Endothelial cell (in vitro differentiated cells): ENCODE measurements around the gene TNFRSF21. TPM values are rescaled to one million over a fixed set of nuclear protein-coding genes. Genes with fewer than 3 reads are reported as not detected.

Experiments
- DNase-seq: peaks from one replicate; pipeline ENCODE4 v3.0.0; 2021; ENCODE audit warnings: low spot score
- H3K27ac Mint-ChIP-seq: one replicate; pipeline ENCODE4 v1.8.0; 2021; ENCODE audit warnings: mixed read lengths, inconsistent platforms; ENCODE audit not compliant: unreplicated experiment
- H3K27me3 Mint-ChIP-seq: one replicate; pipeline ENCODE4 v1.8.0; 2021; ENCODE audit warnings: mild to moderate bottlenecking, moderate library complexity, mixed read lengths, inconsistent platforms; ENCODE audit not compliant: unreplicated experiment
- H3K36me3 Mint-ChIP-seq: one replicate; pipeline ENCODE4 v1.8.0; 2021; ENCODE audit warnings: mild to moderate bottlenecking, low read depth, mixed read lengths, inconsistent platforms; ENCODE audit not compliant: unreplicated experiment
- H3K4me1 Mint-ChIP-seq: one replicate; pipeline ENCODE4 v1.8.0; 2021; ENCODE audit warnings: mild to moderate bottlenecking, mixed read lengths, inconsistent platforms; ENCODE audit not compliant: unreplicated experiment
- H3K4me3 Mint-ChIP-seq: one replicate; pipeline ENCODE4 v1.8.0; 2021; ENCODE audit warnings: mild to moderate bottlenecking, mixed read lengths, inconsistent platforms; ENCODE audit not compliant: unreplicated experiment
- H3K9me3 Mint-ChIP-seq: one replicate; pipeline ENCODE4 v1.8.0; 2021; ENCODE audit warnings: mixed read lengths, inconsistent platforms; ENCODE audit not compliant: unreplicated experiment
- CTCF ChIP-seq: fragments of 200-600 bp; sonication (generic); IDR thresholded peaks from one replicate; pipeline ENCODE4 v1.5.0; 2021; ENCODE audit warnings: antibody characterized with exemption; ENCODE audit not compliant: unreplicated experiment
- long read RNA-seq: library from polyadenylated mRNA; unstranded; transcript quantifications from one replicate; pipeline ENCODE4 v2.0.0, GENCODE V29; 2020; ENCODE audit not compliant: unreplicated experiment
- total RNA-seq: library from RNA; stranded (reverse); fragmentation: NEBNext Ultra II Directional; extraction: Animal tissue kit (Norgen Biotek cat#: 25700); gene quantifications from one replicate; pipeline ENCODE4 v1.2.1, GENCODE V29; 2021; ENCODE audit not compliant: unreplicated experiment

Gene TNFRSF21
- 32.5 TPM for total RNA-seq
- long read RNA-seq, transcript TNFRSF21-201 (6 exons, 3,595 nt), result major isoform, 6 of 6 reads
- long read RNA-seq, partial matches to known transcripts, result 0 of 6 reads
- long read RNA-seq, other reads (novel, unspliced or antisense), result 0 of 6 reads

GRCh38 chr6:47309291-47310130 lies at the start of gene TNFRSF21:
TSS of gene TNFRSF21 (minus strand) at chr6:47309905. CDS start at chr6:47309511, 394 bp downstream.
- H3K36me3 Mint-ChIP-seq, result peaks cover 6% of the 10 kb centered on the region
- TF ChIP-seq CTCF, result peak; percentile 87
- no peaks in the 10 kb centered on the region for H3K27me3 Mint-ChIP-seq
- DNase-seq, result peak; percentile 92
- H3K27ac Mint-ChIP-seq, result no peak within 1 kb of the TSS
- H3K4me1 Mint-ChIP-seq, result peaks cover 21% of the 10 kb centered on the region
- H3K9me3 Mint-ChIP-seq, result no peaks in the 10 kb centered on the region
- H3K4me3 Mint-ChIP-seq, result peak within 1 kb of the TSS; percentile 96

GRCh38 chr6:47358440-47359225 lies 48.9 kb upstream of the TNFRSF21 start:
- Mint-ChIP-seq H3K9me3 (no peaks in the 10 kb centered on the region), H3K27ac (no peak overlapping the region), H3K4me1 (no peaks in the 10 kb centered on the region), H3K36me3 (no peaks in the 10 kb centered on the region), H3K27me3 (no peaks in the 10 kb centered on the region), H3K4me3 (no peak overlapping the region)
- TF ChIP-seq CTCF, result no peak
- no peak for DNase-seq

GRCh38 chr6:47357827-47358226 lies 48.1 kb upstream of the TNFRSF21 start:
- no peaks in the 10 kb centered on the region for H3K27me3 Mint-ChIP-seq
- no peaks in the 10 kb centered on the region for H3K9me3 Mint-ChIP-seq
- no peak overlapping the region for H3K27ac Mint-ChIP-seq
- no peak for DNase-seq
- no peak overlapping the region for H3K4me3 Mint-ChIP-seq
- no peaks in the 10 kb centered on the region for H3K4me1 Mint-ChIP-seq
- no peak for TF ChIP-seq CTCF
- no peaks in the 10 kb centered on the region for H3K36me3 Mint-ChIP-seq

GRCh38 chr6:47355496-47355895 lies 45.8 kb upstream of the TNFRSF21 start:
- Mint-ChIP-seq H3K27ac (no peak overlapping the region), H3K27me3 (no peaks in the 10 kb centered on the region), H3K36me3 (no peaks in the 10 kb centered on the region), H3K4me1 (peaks cover 10% of the 10 kb centered on the region), H3K4me3 (no peak overlapping the region), H3K9me3 (no peaks in the 10 kb centered on the region)
- DNase-seq, result no peak
- no peak for TF ChIP-seq CTCF
